HepG2 (cell line): Measurements from ENCODE around the gene GPS2. TPM values are rescaled to one million over a fixed set of nuclear protein-coding genes. Genes with fewer than 3 reads are reported as not detected.

Experiments used
- DMAP1 ChIP-seq: IDR thresholded peaks from 2 replicates; pipeline ENCODE4 v1.6.1; 2016
- FOXK2 ChIP-seq: fragments of 450-650 bp; IDR thresholded peaks from 2 replicates; pipeline ENCODE4 v1.6.1; 2016
- HNF1B ChIP-seq: sonication (generic); formaldehyde crosslinking; IDR thresholded peaks from 2 replicates; pipeline ENCODE4 v1.5.1; 2020; ENCODE audit warnings: mild to moderate bottlenecking, moderate library complexity, missing genetic modification reagents
- IRF1 ChIP-seq: sonication (generic); formaldehyde crosslinking; IDR thresholded peaks from 2 replicates; pipeline ENCODE4 v1.4.0; 2020; ENCODE audit warnings: low read depth, mild to moderate bottlenecking, missing genetic modification reagents
- ISL2 ChIP-seq: sonication (generic); formaldehyde crosslinking; IDR thresholded peaks from 2 replicates; pipeline ENCODE4 v1.5.0; 2020; ENCODE audit warnings: missing genetic modification reagents
- JARID2 ChIP-seq: sonication (generic); formaldehyde crosslinking; IDR thresholded peaks from 2 replicates; pipeline ENCODE4 v1.8.1; 2023; ENCODE audit warnings: missing genetic modification reagents, inconsistent platforms; ENCODE audit not compliant: insufficient replicate concordance
- KDM6A ChIP-seq: IDR thresholded peaks from 2 replicates; pipeline ENCODE4 v1.6.1; 2016; ENCODE audit warnings: low read depth
- NR2F6 ChIP-seq, 2 experiments: IDR thresholded peaks; 2 replicates each; pipeline ENCODE4 v1.6.1; 2016; ENCODE audit warnings: antibody characterized with exemption in 1 of 2, mild to moderate bottlenecking in 1 of 2
- ZBED4 ChIP-seq: sonication (generic); formaldehyde crosslinking; IDR thresholded peaks from 2 replicates; pipeline ENCODE4 v1.4.0; 2020; ENCODE audit warnings: missing genetic modification reagents, borderline replicate concordance
- ZFP36L2 ChIP-seq: sonication (generic); formaldehyde crosslinking; IDR thresholded peaks from 2 replicates; pipeline ENCODE4 v1.4.0; 2020; ENCODE audit warnings: missing genetic modification reagents
- ZNF670 ChIP-seq: sonication (generic); formaldehyde crosslinking; IDR thresholded peaks from 2 replicates; pipeline ENCODE4 v1.8.0; 2022; ENCODE audit warnings: mild to moderate bottlenecking, missing genetic modification reagents, borderline replicate concordance
- ZNF768 ChIP-seq: sonication (generic); formaldehyde crosslinking; IDR thresholded peaks from 2 replicates; pipeline ENCODE4 v1.4.0; 2020; ENCODE audit warnings: missing genetic modification reagents
- polyA plus RNA-seq, 8 experiments: library from polyadenylated mRNA; depleted of rRNA in 3 of 8; stranded (reverse) in 7 of 8; unstranded in 1 of 8; fragments of >200 nt; fragmentation: Illumina TruSeq in 4 of 8; extraction: Trizol in 4 of 8; gene quantifications; 2 replicates each; pipeline versions ENCODE4 v1.2.1 to v1.2.3, GENCODE V29; 2011 to 2016; ENCODE audit warnings: low read depth in 4 of 8, missing spikeins in 1 of 8, mixed read lengths in 1 of 8; ENCODE audit not compliant: insufficient read depth in 1 of 8
- total RNA-seq, 5 experiments: library from RNA; depleted of rRNA; stranded (reverse); fragments of >200 nt; fragmentation: Illumina TruSeq; extraction: Trizol; gene quantifications; 2 replicates each; pipeline ENCODE4 v1.2.3, GENCODE V29; 2016; ENCODE audit warnings: low read depth in 1 of 5
- TF ChIP-seq, protein P1 (sequence below): sonication (generic); formaldehyde crosslinking; IDR thresholded peaks from 2 replicates; pipeline ENCODE4 v1.4.0; 2020; ENCODE audit warnings: missing genetic modification reagents
- TF ChIP-seq, protein P2 (sequence below): sonication (generic); formaldehyde crosslinking; IDR thresholded peaks from 2 replicates; pipeline ENCODE4 v1.8.1; 2022; ENCODE audit warnings: mild to moderate bottlenecking, missing genetic modification reagents

GPS2 gene
- total and polyA plus RNA-seq, 2 of the 13 experiments (the other 11 are each of a cell fraction or from before 2014, with no cell fraction given): 58.0 to 59.4 TPM

DNA sequence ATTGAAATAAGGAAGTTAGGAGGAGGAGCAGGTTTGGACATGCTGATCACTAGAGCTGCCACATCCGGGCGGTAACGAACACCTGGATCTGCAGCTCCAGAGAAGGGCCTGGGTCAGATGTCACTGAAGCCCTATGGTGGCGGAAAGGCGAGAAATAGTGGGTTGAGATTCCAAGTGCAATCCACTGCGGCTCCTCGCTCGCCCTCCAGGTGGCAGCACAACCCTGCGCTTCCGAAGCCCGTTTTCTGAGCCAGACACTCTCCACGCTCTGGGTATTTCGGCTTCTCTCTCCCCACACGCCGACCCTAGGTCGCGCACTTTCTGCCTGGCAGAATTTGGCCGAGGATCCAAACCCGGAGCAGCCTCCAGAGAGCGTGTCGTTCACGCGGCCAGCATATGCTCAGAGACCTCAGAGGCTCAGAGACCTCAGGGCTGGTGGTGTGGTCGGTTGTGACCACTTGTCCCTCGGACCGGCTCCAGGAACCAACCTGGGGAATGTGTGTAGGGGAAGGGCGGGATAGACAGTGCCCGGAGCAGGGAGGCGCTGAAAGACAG lies 34.6 kb downstream of the GPS2 start (continued):
- no peak for TF ChIP-seq NR2F6 (IDR thresholded peaks at IDR 0.05)
- peak; percentile 49; the same call in 1 of the 2 replicates for TF ChIP-seq NR2F6 (CRISPR knock-in tag; IDR thresholded peaks at IDR 0.05)
- TF ChIP-seq JARID2: no peak
- TF ChIP-seq ISL2 (CRISPR knock-in tag): 0 out of 2 replicates have a peak, but pooled peaks have one; percentile 42
- no peak for TF ChIP-seq KDM6A (CRISPR knock-in tag)
- TF ChIP-seq DMAP1: peak; percentile 63
- TF ChIP-seq ZBED4: no peak
- TF ChIP-seq FOXK2: no peak
- TF ChIP-seq IRF1 (CRISPR knock-in tag): no peak
- TF ChIP-seq ZNF768 (CRISPR knock-in tag): peak; percentile 63; the same call in 1 of the 2 replicates
- TF ChIP-seq ZNF670 (CRISPR knock-in tag): no peak
- TF ChIP-seq, protein P1, sequence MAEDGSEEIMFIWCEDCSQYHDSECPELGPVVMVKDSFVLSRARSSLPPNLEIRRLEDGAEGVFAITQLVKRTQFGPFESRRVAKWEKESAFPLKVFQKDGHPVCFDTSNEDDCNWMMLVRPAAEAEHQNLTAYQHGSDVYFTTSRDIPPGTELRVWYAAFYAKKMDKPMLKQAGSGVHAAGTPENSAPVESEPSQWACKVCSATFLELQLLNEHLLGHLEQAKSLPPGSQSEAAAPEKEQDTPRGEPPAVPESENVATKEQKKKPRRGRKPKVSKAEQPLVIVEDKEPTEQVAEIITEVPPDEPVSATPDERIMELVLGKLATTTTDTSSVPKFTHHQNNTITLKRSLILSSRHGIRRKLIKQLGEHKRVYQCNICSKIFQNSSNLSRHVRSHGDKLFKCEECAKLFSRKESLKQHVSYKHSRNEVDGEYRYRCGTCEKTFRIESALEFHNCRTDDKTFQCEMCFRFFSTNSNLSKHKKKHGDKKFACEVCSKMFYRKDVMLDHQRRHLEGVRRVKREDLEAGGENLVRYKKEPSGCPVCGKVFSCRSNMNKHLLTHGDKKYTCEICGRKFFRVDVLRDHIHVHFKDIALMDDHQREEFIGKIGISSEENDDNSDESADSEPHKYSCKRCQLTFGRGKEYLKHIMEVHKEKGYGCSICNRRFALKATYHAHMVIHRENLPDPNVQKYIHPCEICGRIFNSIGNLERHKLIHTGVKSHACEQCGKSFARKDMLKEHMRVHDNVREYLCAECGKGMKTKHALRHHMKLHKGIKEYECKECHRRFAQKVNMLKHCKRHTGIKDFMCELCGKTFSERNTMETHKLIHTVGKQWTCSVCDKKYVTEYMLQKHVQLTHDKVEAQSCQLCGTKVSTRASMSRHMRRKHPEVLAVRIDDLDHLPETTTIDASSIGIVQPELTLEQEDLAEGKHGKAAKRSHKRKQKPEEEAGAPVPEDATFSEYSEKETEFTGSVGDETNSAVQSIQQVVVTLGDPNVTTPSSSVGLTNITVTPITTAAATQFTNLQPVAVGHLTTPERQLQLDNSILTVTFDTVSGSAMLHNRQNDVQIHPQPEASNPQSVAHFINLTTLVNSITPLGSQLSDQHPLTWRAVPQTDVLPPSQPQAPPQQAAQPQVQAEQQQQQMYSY (CRISPR knock-in tag): peak; percentile 90
- peak; percentile 90 for TF ChIP-seq HNF1B (CRISPR knock-in tag)
- TF ChIP-seq, protein P2, sequence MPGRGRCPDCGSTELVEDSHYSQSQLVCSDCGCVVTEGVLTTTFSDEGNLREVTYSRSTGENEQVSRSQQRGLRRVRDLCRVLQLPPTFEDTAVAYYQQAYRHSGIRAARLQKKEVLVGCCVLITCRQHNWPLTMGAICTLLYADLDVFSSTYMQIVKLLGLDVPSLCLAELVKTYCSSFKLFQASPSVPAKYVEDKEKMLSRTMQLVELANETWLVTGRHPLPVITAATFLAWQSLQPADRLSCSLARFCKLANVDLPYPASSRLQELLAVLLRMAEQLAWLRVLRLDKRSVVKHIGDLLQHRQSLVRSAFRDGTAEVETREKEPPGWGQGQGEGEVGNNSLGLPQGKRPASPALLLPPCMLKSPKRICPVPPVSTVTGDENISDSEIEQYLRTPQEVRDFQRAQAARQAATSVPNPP: peak; percentile 53; the same call in 1 of the 2 replicates
- TF ChIP-seq ZFP36L2: no peak
